Gastrocnemius medialis (tissue), 4 donors: ENCODE results near the gene ITPR1.

ENCODE experiments used
- CTCF ChIP-seq, 5 experiments: fragments of 450-650 bp in 3 of 5; fragments of 200-600 bp in 2 of 5; sonication (generic) in 2 of 5; IDR thresholded peaks in 4 of 5; conservative IDR thresholded peaks in 1 of 5; 1 replicate in 4 of 5; 2 replicates in 1 of 5; pipeline ENCODE4 v1.5.1; 2016 to 2019; ENCODE audit warnings: antibody characterized with exemption in 5 of 5, mild to moderate bottlenecking in 3 of 5, moderate library complexity in 3 of 5
- POLR2A ChIP-seq, 2 donors: fragments of 450-650 bp; IDR thresholded peaks; one replicate each; pipeline ENCODE4 v1.6.1; 2017; ENCODE audit warnings: antibody characterized with exemption in 2 of 2, mild to moderate bottlenecking in 2 of 2, moderate library complexity in 2 of 2

- TF ChIP-seq CTCF (IDR thresholded peaks at IDR 0.05 in 4 of 5, conservative IDR thresholded peaks at IDR 0.05 in 1 of 5) (no peak), POLR2A (IDR thresholded peaks at IDR 0.05) (no peak)
These were observed 122.6 kb downstream of the ITPR1 start for GRCh38 chr3:4615750-4616149.
